ENCODE results near the gene CDH20. TPM values are rescaled to one million over a fixed set of nuclear protein-coding genes. Genes with fewer than 3 reads are reported as not detected.

CDH20 gene
- polyA plus RNA-seq (2013, experiment 1 of 2; ENCODE audit: insufficient read length), result 0.05 TPM
- polyA plus RNA-seq (2013, experiment 2 of 2; ENCODE audit: insufficient read length), result 0.02 TPM

DNA sequence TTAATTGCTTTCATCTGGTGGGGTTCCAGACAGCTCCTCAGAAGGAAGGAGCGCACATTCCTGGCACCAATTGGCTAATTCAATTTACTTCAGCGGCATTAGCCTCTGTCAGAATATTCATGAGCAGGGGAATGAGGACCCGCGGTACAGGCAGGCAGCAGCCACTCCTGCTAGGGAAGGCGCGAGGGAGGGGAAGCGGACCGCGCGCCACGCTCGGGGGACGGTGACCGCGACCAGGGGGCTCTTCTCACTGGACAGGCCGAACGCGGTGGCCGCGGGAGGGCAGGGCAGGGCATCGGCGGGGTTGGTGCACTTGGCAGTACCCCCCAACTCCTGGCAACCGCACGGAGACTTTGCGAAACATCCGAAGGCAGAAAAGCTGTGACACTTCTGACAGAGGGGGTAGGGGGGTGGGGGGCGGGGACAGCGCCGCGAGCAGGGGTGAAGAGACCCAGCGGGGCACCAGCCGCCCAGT lies at the start of gene CDH20:
TSS of gene CDH20 (plus strand) at position 160 of the 475 bp plus-strand sequence.
- DNase-seq, result no peak

DNA sequence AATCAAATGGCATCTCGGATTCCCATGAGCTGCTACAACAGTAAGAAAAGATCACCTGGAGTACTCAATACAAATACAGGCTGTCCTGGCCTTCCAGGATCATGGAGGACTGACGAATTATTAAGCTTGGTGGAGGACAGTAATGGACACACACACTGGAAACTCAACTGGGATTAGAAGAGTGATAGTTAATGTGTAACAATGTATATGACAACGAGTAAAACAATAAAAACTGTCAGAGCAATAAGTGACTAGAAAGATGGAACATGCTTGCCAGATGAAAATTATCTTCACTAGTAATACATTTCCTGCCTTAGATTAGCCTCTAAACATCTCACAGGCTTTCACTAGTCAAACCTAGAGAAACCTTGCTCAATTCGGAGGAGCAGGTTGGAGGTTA lies 49.2 kb upstream of the CDH20 start:
- no peak for DNase-seq

DNA sequence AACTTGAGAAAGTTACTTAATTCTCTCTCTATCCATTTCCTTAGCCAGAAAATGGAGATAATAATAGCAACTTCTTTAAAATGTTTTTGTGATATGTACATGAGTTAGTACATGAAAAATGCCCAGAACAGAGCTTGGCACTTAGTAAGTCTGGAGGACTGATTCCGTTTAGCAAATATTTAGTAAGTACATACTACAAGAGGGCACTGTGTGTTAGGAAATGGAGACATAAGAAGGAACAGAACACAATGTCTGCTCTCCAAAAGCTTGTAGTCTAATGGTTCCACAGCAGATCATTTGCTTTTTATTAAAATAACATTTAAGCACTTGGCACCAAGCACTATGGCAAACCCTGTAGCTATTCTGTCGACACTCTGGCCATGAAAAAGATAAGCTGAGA lies 47.5 kb upstream of the CDH20 start:
- no peak for DNase-seq

DNA sequence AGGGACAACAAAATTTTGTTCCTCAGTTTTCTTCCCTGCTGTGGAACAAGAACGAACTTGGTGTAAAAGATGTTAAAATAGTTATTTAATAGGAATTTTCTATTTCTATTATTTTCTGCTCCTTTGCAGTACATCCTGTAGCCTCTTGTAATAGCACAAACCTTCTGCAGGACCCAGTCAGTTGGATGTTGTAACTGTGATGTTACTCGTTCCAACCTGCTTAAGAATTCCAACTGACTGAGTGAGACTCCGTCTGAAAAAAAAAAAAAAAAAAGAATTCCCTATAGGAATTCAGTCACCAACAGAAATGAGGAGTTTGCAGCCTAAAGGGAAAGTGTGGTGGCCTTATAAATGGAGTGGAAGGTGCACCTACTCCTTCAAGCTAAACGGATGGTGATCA lies 46.4 kb upstream of the CDH20 start:
- no peak for DNase-seq

DNA sequence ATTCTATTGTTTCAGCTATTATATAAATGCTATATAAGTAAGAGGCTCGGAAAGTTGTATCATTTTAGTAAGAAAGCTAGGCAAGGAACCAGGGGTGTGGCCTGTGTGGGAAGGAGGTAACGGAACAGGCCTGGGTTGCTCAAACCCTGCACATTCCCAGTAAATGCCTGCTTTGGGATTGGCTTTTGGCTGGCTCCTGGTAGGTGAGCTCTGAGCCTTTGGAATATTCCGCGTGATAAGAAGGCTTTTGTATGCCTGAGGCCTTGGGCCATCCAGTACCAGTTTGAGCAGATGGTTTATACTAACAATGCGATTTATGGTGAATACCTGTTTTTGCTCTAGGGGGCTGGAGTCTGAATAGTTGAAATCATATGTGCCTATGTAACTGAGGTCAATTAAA lies 42.6 kb upstream of the CDH20 start:
- no peak for DNase-seq

DNA sequence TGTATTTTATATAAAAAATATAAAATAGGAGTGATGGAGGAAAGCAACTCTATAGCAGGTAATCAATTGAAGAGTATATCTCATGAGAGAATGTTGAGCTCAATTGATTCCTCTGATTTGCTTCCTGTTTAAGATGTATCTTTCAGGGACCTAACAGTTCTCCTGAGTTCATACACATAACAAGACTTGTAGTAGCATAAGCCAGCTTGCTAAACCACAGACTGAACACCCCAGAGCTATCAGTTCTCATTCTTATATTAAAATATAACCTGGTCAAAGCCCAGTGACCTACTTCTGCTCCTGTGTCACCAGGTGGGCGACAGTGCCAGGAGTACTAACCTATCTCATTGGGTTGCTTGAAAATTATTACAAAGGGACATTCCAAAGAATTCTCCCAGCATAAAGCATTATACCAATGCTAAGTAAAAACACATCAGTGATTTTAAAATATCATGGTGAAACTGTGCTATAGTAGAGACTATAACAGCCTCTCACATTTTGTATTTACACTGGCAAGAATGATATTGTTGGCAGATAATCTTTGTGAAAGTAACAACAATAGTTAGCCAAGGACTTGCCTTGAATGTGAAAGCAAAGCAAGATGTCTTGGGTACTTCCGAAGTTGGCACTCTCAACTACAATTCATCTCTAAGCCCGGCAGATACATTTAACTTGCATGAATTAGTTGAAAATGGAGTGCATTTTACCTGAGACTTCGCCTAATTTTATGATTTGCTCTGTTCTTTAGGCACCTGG lies 40.8 kb upstream of the CDH20 start:
- DNase-seq, result no peak

DNA sequence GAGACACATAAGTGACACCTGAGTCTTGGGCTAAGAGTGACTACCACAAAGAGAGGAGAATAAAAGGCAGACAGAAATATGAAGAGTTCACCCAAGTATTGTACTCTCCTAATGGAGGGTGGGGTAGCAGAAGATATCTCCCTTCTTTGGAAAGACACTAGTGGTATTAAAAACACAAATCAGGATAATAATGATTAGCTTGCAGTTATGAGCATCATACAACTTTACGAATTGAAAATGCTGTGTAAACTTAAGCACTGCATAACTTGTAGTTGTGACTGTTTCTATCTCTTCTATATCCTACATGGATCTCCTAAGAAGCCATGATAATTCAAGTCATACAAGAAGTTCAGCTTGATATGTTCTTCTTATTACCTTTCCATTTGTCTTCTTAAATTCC lies 38.1 kb upstream of the CDH20 start:
- DNase-seq, result no peak

DNA sequence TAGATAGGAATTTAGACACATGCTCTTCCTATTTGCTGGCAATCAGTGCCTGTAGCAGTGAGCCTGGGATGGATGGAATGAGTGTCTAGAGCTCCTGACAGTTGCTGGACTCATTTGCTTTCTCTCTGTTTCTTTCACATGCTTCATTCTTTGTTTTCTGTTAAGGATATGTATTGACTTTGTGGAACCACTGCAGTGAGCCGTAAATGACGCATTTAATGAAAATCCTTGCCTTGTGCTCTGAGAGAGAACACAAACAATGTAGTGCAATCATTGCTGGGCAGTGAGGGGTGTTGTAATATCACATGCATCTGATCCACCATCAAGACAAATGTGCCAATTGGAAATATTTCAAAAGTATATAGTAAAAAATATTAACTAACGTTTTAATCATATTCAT lies 25.2 kb upstream of the CDH20 start:
- no peak for DNase-seq

DNA sequence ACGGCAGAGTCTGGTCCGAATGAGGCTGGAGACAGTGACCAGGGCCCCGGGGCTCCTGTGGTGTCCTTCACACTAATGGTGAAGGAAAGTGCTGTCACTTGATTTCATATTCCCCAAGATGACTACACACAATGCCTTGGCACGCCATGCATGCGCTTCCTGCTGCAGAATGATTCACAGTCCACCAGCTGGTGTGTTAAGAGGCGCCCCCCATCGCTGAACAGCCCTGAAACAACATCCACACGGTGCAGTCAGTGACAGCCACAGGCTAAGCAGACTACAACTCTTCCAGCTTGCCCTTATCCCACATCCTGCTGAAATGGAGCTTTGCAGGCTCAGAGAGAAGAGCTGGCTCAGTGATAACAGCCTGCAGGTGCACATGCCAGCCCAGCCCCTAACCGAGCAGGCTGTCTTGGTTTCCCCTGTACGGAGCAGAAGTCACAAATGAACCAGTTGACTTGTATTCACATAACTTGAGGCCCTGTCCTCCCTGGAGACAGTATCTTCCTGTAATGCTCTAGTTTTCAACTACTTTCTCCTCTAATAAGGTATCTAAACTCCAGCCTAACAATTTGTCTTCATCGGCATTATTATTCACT lies 24.3 kb upstream of the CDH20 start:
- no peak for DNase-seq

DNA sequence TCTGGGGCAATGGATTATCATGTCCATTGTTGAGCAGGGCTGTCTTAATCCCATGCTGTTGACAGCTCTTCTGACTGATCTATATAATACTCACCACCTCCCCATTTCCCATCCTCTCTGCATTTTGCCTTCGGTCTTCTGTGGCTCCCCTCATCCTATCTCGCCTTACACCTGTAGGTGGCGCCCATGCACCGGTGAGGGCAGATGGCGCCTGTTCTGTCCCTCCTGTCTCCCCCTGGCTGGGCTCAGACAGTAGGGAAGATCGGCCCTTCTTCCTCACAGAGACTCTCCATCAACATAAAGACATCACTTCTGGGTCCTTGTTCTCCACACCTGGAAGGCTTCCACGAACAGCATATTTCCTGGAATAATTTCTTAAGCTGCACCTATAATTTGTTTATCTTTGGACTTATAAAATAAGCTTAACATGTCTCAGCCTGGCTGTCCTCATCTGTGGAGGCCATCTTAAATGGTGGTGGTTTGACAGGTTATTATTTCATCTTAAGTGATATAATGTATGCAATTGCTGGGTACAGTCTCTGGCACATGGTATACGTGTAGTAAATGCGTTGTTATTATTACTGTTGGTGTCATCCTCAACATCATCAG lies 10.9 kb upstream of the CDH20 start:
- peak; percentile 62 for DNase-seq

DNA sequence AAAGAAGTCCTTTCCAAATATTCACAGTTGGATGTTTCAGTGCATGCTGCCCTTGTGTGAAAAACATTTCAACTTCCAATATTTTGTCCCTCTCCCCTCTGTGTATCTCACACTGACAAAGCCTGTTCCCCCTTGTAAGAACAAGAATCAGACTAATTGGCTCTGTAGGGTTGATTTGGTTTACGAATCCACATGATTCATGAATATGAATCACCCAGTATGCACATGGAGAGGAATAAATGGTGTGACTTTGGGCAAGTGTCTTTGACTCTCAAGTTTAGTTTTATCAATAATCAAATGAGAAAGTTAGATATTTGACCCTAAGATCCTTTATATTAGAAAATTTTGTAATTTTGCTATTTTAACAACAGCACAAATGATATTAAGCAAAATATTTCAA lies 9.3 kb upstream of the CDH20 start:
- no peak for DNase-seq

DNA sequence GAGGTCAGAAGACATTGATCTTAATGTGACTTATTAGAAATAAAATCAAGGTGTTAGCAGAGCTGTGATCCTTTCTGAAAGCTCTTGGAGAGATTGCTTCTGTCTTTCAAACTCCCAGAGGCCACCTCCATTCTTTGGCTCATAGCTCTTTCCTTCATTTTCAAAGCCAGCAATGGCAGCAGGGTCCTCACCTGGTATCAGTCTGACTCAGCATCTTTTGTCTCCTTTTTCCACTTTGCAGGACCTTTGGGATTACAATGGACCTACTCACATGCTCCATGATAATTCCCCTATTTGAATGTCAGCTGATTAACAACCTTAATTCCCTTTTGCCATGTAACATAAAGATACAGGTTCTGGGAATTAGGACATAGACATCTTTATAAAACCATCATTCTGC lies 6.8 kb upstream of the CDH20 start:
- no peak for DNase-seq

DNA sequence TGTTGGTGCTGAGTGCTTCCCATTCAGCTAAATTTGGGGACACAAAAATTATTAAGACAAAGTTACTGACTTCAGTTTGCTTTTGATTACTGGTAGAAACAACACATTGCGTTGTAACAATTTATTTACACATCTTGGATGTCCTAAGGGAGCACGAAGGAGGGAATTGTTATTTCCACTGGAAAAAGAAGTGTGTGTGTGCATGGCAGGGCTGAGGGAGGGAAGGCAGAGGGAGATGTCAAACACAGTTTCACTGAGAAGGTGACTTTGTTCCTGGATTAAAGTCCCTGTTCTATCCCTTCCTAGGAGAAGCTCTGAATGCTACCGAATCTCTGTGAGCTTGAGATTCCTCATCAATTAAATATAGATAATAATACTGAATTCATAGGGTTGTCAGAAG lies 3.8 kb upstream of the CDH20 start:
- DNase-seq, result no peak

DNA sequence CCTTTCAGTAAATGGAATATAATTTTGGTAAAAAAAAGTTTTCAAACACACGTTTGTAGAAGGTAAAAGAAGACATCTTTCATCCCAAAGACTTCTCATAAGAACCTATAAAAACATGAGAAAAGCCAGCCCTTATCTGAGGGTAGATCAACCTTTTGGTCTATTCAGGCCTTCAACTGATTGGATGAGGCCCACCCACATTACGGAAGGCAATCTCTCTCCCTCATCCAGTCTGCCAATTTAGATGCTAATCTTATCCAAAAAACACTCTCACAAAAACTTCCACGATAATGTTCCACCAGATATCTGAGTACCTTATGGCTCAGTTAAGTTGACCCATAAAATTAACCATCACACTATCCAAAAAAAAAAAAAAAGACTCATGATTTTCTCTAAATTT lies 2.2 kb upstream of the CDH20 start:
- DNase-seq, result no peak

DNA sequence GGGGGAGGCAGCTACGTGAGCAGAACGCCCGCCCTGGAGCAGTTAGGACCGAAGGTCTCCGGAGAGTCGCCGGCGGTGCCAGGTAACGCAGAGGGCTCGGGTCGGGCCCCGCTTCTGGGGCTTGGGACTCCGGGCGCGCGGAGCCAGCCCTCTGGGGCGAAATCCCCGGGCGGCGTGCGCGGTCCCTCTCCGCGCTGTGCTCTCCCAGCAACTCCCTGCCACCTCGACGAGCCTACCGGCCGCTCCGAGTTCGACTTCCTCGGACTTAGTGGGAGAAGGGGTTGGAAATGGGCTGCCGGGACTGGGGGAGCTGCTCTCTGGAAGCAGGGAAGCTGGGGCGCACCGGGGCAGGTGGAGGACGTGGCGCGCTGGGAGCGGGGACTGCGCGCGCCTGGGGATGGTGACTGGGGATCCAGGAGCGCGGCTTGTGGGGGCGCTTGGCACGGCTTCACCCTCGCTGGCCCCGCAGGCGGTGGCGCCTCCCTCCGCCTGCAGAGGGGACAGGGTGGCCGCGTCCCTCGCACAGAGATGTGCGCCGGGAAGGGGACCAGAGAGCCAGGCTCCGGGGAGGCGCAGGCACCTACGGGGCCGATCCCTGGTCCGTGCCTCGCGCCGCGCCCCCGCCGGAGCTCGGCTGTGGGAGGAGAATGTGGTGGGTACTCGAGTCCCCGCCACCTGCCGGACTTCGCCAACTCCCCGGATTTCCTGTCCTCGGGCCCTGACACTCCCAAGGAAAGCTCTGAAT lies 688 bp downstream of the CDH20 start:
- DNase-seq, result peak; percentile 18

DNA sequence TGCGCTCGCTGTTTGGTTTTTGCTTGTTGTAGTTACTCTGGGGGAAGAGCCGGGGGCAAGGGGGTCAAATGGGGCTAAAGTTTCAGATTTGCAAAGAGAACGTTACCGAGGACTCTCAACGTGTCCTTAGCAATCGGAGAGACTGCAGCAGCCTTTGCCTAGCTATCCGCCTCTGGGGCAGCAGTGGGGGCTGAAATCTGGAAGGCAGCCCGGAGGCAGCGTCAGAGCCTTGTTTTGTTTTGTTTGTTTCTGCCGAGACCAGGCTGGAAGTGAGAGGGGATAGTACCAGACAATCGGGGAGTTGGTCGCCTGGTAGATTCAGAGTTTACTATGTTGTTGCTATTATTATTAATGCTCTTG lies 1.2 kb downstream of the CDH20 start:
- DNase-seq, result no peak

DNA sequence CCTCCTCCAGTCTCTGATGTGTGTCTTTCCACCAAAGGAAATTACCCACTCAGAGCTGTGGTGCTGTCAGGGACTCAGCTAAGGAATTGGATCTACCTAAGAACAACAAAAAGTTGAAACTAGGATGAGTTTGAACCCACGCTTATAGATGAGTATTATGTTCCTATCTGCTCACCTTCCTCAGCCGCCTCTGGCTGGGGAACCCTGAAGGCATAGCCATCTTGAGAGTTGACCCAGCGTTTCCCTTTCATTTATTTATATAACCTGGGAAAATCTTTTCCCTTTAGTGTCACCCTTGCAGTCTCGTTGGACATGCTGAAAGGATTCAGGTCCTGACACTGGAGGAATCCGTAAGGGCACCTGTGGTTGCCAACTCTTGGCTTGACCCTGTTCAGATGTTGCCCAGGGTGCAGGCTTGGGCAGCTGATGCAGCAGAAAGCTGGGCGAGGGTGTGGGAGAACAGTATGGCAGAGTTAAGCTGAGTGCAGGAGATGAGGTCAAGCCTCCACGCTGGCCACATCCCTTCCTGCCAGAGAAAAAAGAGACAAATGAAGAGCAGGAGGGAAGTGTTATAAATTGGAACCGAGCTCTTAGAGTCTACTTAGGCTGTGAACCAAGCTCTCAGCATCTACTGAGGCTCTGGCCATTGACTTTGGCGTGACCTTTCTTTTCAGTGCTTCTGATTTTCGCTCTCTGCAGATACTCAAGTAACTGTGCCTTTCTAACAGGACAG lies 1.9 kb downstream of the CDH20 start:
- no peak for DNase-seq

DNA sequence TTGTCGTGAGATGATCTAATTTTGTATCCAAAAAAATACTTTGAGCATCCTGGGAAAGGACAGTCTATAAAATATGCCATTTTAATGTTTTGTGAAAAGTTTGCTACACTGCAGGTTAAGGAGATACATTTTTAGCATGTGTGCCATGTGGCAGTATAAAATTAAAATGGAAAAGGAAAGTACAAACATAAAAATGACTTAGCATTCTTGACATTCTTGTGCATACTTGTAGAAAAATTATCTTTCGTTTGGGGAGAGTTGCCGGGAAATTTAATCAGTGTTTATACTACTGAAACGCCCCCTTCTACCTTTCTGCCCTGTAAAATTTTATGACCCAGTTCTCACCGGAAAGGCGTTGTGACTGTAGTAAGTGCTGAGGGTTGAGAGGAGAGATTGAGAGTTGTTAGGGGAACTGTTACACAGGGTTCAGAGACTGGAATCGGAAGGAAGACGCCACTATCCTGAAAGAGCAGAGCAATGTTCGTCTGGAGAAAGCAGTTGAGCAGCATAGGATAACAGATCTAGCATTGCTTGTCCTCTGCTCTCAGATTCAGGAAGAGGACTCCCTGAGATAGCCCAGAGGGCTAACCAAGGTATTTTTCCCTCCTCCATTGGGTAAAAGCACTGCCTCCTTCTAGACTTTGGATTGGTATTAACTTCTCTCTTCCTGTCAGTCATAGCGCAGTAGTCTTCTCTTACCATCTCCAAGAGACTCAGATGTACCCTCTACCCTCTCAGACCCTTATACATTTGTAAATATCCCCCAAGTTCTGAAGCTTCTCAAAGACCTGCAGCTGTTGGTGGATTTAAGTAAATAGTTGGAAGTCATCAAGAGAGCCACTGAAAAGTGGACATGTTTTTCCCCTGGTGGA lies 2.7 kb downstream of the CDH20 start:
- no peak for DNase-seq

DNA sequence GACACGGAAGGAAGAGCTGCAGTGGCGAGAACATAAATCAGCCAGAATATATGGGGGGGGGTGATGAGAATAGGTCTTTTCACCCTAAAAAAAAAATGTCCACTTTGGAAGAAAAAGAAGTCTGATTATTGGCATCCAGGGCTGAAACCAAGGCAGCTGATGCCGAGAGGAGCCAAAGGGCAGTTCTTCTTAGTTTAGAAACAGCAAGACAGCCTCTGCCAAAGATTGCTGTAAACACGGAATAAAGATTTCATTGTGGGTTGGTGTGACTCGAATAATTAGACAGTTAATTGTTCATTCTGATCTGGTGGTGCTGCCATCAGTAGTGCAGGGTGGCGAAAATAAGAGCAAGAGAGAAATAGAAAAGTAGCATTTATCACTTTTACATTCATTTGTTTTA lies 3.5 kb downstream of the CDH20 start:
- no peak for DNase-seq

DNA sequence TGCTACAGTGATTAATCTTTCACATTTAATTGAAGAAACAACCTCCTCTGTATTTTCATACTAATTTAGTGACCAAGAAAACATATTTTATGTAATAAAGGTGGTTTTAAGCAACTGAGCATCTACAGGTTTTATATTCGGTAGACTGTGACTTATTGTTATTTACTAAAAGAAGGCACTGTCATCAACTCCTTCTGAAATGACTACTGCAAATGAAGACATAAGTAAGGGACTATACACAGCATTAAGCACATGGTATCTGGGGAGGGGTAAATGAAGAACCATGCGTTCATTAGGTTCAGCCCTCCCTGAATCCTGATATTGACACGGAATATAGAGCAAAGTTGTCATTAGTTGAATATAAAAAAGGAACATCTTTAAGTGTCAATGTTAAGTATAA lies 4.3 kb downstream of the CDH20 start:
- DNase-seq, result no peak

DNA sequence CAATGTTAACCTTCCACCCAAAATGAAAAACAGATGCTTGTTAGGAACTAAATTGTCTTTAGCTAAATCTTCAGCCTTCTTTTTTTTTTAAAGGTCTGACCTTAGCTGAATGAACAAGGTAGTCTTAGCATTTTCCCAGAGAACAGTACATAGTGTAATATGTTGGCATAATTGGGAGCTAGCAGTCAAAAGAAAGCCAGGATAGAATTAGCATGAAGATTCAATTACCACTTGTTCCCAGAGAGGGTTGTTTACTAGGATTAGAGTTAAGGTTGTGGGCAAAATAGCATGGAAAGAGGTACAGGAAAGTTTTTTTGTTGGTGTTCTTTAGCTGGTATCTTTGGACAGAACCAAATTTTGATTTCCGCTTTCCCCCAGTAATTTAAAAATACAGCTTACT lies 6.9 kb downstream of the CDH20 start:
- no peak for DNase-seq

DNA sequence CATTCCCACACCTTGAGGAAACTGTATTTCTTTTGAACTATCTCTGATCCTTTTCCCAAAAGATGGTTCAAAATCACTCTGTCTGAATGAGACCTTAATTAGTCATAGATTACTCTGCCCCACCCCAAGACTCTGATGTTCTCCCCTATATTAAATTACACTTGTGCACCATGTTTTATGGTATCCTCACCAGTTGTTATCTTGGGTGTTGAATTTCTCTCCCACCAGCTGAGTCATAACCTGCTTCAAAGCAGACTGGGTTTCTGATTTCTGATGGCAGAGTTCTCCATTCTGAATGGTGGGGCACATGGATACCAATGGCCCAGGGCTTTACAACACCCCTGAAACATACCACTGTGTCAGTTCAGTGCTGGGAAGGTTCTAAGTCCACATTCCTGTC lies 15.0 kb downstream of the CDH20 start:
- no peak for DNase-seq

Measured in fibroblast of skin of abdomen (primary cell).